AG04449 (cell line): Measurements from ENCODE around the gene EPHB2.
A peak's percentile ranks its signal among the peaks of the same experiment; 100 is the strongest.

ENCODE experiments used
- CTCF ChIA-PET: fragments of 350-600 bp; formaldehyde crosslinking; extraction: SDS; loops from one replicate; lab custom pipeline; 2021; ENCODE audit warnings: antibody characterized with exemption; lab: Yijun Ruan, JAX
- POLR2A ChIA-PET: fragments of 400-600, 350-600 bp; formaldehyde crosslinking; extraction: SDS; loops from one replicate; lab custom pipeline; 2020; ENCODE audit warnings: antibody characterized with exemption, inconsistent platforms; lab: Yijun Ruan, JAX
- DNase-seq: peaks from one replicate; pipeline ENCODE4 v3.0.0-alpha.2; 2010; ENCODE audit warnings: low read depth, low spot score
- H3K4me3 ChIP-seq: 2 replicates; pipeline ENCODE4 v1.5.1; 2011; ENCODE audit warnings: low read depth, mild to moderate bottlenecking, control low read depth, low read length
- CTCF ChIP-seq: IDR thresholded peaks from one replicate; pipeline ENCODE4 v1.5.1; 2011; ENCODE audit warnings: mild to moderate bottlenecking, moderate library complexity, low read length, control low read depth, inconsistent platforms; ENCODE audit not compliant: insufficient read depth; ENCODE audit errors: missing control alignments

EPHB2 gene

GRCh38 chr1:22747735-22748073 lies 37.1 kb downstream of the EPHB2 start:
- POLR2A ChIA-PET, result interaction anchor here (1.1 kb wide), 1 partner anchor 61 kb away, joined by 3 read pairs; no protein-coding TSS in a partner anchor
- no peak overlapping the region for H3K4me3 ChIP-seq
- DNase-seq, result no peak
- CTCF ChIA-PET, result interaction anchor here (0.9 to 1.9 kb wide), 3 partner anchors 14 to 43 kb away, joined by 3 to 11 read pairs (median 5); no protein-coding TSS in a partner anchor
- no peak for TF ChIP-seq CTCF

GRCh38 chr1:22749503-22749902 lies 38.9 kb downstream of the EPHB2 start:
- POLR2A ChIA-PET, result interaction anchor here (0.8 kb wide), 1 partner anchor 23 kb away, joined by 3 read pairs; no protein-coding TSS in a partner anchor
- TF ChIP-seq CTCF, result no peak
- no peak for DNase-seq
- CTCF ChIA-PET, result interaction anchor here (0.9 to 1.2 kb wide), 4 partner anchors 11 to 112 kb away, joined by 3 read pairs; no protein-coding TSS in a partner anchor
- no peak overlapping the region for H3K4me3 ChIP-seq

GRCh38 chr1:22749919-22750684 lies 39.5 kb downstream of the EPHB2 start:
- no peak for TF ChIP-seq CTCF
- H3K4me3 ChIP-seq, result no peak overlapping the region
- ChIA-PET CTCF (interaction anchor here (0.9 to 1.6 kb wide), 3 partner anchors 25 to 112 kb away, joined by 3 to 6 read pairs (median 3); no protein-coding TSS in a partner anchor), POLR2A (interaction anchor here (0.8 kb wide), 1 partner anchor 23 kb away, joined by 3 read pairs; no protein-coding TSS in a partner anchor)
- peak; percentile 79 for DNase-seq

- CTCF ChIA-PET, result interaction anchor here (0.9 to 1.6 kb wide), 4 partner anchors 15 to 111 kb away, joined by 3 to 6 read pairs (median 3); no protein-coding TSS in a partner anchor
- TF ChIP-seq CTCF, result no peak
- no peak for DNase-seq
- H3K4me3 ChIP-seq, result no peak overlapping the region
- POLR2A ChIA-PET, result no interaction called here
These were observed 40.0 kb downstream of the EPHB2 start for GRCh38 chr1:22750685-22751051.

- CTCF ChIA-PET, result interaction anchor here (1.0 to 1.6 kb wide), 2 partner anchors 15 to 47 kb away, joined by 3 to 6 read pairs; no protein-coding TSS in a partner anchor
- no peak for DNase-seq
- POLR2A ChIA-PET, result no interaction called here
These were observed 40.5 kb downstream of the EPHB2 start for GRCh38 chr1:22751124-22751531.

More at GRCh38 chr1:22751124-22751531, 40.5 kb downstream of the EPHB2 start:
- TF ChIP-seq CTCF, result no peak
- H3K4me3 ChIP-seq, result no peak overlapping the region
